GM19099 (cell line): Measurements from ENCODE around the gene GOLGA7B.

ENCODE experiments used
- POLR2A ChIP-seq: IDR thresholded peaks from 3 replicates; pipeline ENCODE4 v1.6.1; 2011; ENCODE audit warnings: low read depth; ENCODE audit not compliant: insufficient read length; ENCODE audit errors: extremely low read depth

Gene GOLGA7B

DNA sequence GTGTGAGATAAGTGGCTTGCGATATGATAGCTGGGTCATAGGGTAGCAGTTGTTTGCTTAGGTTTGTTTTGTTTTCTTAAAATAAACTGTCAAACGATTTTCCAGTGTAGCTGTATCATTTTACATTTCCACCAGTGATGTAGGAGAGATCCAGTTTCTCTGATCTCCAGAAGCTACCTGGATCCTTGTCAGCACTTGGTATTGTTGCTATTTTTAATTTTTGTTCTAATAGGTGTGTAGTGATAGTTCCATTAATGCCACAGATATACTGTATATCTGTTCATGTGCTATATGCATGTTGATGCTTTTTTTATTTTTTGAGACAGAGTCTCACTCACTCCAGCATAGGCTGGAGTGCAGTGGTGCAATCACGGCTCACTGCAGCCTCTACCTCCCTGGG lies 44.4 kb downstream of the GOLGA7B start:
- TF ChIP-seq POLR2A: no peak

DNA sequence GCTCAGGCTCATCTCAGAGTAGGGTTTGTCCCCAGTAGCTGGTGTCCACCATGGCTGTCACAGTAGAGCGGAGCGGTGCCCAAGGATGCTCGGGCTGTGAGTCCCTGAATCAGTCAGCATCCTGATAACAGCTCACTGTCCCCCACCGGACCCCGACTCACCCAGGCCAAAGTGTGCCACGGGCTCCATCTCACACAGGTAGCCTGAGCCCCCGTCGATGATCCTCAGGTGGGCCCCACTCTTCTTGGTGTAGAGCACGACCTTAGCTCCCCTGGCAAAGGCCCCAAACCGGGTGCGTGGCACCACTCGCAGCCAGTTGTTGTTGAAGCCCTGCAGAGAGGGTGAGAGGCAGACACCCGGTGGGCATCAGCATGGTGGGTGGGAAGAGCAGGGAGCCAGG lies 45.4 kb downstream of the GOLGA7B start:
- TF ChIP-seq POLR2A: no peak

DNA sequence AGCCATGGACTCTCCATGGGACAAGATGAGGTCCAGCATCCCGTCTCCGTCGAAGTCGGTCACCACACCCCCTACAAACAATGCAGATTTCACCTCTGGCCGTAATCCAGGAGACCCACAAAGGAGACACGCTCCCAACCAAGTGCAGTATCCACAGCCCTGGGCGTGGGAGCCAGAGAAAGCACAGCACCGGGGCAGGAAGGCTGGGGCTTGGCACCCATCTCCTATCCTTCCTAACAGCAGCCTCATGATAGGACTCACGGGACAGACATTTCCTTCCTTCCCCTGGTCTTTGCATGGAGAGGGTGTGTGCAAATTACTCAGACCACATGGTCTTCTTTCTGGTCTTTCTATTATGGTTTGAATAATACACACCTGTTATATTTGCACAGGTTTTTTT lies 46.3 kb downstream of the GOLGA7B start:
- TF ChIP-seq POLR2A: no peak

DNA sequence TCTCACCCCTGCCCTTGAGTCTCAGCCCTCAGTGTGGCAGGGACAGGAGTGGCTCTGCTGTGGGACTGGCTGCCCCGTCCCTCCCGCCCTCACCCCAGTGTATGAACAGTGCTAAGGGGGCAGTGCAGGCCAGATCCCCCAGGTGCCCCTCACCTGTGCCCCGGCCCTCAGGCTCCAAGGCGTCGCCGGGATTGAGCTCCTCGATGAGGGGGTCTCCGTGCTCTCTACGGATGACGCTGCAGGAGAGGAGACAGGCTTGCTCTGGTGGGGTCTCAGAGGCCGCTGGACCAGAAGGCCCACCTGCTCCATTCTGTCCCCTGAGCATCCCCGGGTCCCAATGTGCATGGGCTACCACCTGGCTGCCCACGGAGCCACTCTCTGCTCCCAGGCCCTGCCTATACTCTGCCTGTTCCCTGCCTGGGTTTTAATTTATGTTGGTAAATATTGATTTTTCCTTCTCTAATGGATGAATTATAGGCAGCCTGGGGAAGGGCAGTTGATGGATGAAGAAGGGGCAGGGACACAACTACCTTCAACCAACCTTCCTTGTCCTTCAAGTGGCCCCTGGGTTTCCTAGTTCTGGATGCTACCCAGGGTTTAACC lies 47.2 kb downstream of the GOLGA7B start:
- no peak for TF ChIP-seq POLR2A

DNA sequence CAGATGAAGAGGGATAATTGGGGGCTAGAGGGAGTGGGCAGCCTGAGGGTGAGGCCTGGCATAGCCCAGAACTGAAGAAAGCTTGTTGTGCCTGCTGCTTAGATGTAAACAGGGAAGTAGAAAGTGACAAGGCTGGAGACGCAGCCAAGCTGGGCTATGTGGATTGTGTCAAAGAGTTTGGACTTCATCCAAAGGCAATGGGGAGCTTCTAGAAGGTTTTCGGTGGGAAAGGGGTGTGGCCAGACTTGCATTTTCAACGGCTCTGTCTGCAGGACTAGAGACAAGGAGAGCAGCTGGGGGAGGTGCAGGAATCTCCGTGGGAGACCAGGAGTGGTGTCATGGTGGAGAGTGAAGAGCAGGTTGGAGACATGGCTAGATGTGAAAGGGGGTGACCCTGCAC lies 48.8 kb downstream of the GOLGA7B start:
- no peak for TF ChIP-seq POLR2A

DNA sequence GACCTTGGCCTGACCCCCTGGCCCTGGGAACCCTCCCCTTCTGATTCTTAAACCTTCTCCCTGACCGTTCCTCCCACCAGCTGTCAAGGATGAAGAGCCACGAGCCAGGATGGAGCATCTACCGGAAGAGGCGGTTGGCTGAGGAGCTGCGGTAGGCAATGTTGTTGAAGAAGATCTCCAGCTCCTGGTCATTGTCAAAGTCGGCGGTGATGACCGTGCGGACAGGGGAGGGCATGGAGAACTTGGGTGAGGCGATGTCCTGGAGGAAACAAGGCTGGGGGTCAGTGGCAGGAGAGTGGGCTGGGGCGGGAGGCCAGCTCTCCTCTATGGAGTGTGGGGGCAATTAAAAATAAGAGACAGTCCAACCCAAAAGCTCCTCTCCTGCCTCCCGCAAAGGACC lies 51.7 kb downstream of the GOLGA7B start:
- TF ChIP-seq POLR2A: no peak

DNA sequence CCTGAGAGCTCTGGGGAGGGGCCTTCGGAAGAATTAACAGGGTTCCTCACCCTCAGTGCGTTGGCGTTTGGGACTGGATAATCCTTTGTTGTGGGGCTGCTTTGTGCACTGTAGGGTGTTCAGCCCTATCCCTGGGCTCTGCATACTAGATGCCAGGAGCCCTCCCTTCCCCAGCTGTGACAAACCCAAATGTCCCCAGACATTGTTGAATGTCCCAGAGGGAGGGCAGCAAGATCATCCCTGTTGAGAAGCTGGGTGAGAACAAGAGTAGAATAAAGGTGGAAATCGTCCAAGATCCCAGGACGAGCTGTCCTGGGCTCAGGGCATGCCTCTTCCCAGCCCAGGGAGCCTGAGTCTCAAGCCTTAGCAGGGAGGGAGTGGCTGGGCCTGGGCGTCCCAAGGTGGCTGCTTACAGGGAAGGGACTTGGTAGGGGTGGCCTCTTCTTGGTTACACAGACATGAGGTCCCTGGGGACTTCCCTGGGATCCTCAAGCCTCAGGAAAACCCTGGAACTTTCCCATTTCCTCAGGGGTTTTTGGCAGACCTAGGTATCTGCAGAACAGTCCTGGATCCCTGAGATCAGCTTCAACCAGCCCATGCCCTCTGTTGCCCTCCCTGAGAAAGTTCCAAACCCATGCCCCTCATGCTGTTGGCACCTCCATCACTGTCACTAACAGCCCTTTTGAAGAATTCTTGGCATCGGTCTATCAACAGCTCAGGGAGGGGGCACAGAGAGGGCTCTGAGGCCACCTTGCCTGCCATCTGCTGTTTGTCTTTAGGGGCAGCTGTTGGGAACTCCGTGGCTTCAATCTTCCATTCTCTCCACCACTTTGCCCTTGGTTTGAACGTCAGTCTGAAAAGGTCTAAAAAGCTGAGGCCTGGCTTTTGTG lies 53.7 kb downstream of the GOLGA7B start:
- TF ChIP-seq POLR2A: no peak

DNA sequence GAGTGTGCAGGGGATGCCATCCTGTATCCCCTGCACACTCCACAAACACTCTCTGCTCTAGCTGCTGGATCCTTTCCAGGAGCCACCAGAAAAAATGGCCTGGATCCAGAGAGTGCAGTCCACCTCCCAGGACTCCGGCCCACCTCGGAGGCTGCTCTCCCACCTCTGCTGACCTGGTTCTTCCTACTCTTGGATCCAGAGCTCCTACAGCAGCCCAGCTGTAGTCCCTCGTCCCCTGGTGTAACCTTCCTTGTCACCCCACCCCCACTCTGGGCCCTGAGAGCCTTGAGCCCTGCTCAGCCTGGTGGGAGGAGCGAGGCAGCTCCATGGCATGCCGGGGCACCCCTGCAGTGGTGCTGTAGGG lies 54.4 kb downstream of the GOLGA7B start:
- no peak for TF ChIP-seq POLR2A

DNA sequence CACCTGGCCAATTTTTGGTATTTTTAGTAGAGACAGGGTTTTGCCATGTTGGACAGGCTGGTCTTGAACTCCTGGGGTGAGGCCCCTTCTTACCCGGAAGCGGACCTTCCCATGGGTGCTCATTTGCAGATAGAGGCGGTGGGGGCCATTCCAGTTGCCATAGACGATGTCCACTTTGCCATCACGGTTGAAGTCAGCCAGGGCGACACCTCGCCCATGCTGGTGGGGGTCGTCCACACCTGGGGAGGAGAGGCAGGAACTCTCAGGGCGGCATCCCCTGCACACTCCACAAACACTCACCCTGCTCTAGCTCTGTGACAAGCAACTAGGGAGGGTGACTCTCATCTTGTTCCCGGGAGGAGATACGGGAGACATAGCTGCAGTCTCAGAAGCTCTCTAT lies 54.9 kb downstream of the GOLGA7B start:
- TF ChIP-seq POLR2A: no peak

DNA sequence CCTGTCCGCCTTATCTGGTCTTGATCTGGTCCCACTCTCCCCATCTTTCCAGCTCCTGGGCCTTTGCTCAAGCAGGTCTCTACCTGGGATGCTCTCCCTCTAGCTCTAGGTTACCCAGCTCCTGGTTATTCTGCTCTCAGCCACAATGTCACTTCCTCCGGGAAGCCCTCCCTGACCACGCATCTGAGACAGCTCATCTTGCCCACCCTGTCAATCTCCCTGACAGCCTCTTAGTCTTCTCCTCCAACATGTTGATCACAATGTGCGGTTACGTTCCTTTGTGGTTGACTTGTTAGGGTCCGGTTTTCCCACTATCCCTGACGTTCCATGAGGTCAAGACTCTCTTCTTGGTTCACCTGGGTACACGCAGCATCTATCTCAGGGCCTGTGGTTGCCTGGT lies 55.6 kb downstream of the GOLGA7B start:
- TF ChIP-seq POLR2A: no peak

DNA sequence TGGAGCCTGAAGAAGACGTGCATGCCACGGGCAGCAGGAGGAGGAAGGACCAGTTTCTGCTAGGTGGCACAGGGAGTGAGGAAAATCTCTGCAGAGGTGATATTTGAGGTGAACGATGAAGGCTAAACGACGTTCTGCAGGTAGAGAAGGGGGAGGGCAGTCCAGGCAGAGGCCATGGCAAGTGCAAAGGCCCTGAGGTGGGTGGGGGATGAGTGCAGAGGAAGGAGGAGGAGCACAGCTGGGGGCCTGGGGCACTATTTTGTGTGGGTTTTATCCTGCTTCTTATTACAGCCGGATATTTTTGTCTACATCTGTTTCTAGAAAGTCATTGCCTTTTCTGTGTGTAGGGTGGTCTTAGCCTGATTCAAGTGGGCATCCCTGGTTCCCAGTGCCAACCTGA lies 57.6 kb downstream of the GOLGA7B start:
- no peak for TF ChIP-seq POLR2A

DNA sequence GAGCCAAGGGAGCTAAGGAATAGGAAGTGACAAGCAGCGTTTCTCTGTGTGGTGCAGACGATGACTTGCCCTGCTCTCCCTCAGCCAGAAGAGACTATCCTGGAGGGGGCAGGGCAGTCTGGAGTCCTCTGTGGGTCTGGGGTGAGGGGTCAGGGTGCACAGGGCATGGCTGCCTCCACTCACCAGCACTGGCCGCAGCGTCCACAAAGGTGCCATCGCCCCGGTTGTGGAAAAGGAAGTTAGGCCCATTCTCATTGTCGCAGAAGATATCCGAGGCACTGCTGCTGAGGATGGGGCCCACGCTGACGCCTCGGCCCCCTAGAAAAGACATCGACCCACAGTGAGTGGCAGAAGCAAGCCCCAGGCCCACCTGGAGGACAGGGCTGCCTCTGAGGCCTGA lies 58.2 kb downstream of the GOLGA7B start:
- TF ChIP-seq POLR2A: no peak

DNA sequence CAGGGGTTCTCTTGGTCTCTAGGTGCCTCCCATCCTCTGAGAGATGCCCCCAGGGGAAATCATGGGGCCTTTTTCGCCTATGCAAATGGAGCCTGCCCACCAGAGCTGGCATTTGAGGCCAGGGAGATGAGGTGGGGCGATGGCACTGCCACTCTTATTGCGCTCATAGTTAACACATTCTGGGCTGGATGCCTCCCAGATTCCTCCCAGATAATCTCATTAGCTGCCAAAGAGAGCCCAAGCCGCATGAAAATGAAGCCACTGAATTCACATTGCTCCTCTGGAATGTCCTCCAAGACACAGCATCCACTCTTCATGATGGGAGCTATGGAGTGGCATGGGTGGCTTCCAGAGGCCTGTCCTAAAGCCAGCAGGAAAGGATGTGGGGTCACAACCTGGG lies 61.0 kb downstream of the GOLGA7B start:
- TF ChIP-seq POLR2A: no peak

DNA sequence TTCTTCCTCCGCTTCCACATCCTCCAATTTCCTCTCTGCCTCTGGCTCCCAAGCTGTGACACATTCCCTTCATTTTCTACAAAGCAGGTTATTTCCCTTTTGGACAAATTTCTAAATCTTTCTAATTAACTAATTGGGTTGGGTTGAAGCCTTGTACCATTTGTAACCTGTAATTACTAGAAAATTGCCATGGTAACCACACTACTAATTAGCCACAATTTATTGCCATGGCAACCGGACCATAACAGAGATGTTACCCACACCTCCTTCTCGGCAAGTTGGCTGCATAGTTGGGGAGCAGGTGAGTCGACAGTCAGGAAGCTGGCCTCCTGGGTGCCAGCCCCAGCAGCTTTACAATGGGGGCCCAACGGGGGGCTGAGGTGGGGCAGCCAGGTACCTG lies 61.6 kb downstream of the GOLGA7B start:
- TF ChIP-seq POLR2A: no peak

DNA sequence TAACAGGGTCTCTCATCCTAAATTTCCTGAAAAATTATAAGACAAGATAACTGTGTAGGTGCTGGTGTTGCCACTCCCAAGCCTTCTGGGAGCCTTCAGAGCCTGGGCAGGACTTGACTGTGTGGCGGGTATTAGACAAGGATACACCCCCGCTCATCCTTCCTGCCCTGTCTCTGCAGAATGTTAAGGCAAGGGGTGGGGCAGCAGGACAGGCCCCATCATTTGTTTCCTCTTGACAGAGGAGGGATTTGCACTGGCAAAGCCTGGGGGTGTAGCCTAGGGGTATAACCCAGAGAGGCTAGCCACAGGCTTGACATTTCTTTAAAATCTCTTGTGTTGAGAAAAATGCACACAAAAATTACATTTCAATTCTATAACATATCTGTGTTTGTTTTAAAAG lies 63.5 kb downstream of the GOLGA7B start:
- no peak for TF ChIP-seq POLR2A

DNA sequence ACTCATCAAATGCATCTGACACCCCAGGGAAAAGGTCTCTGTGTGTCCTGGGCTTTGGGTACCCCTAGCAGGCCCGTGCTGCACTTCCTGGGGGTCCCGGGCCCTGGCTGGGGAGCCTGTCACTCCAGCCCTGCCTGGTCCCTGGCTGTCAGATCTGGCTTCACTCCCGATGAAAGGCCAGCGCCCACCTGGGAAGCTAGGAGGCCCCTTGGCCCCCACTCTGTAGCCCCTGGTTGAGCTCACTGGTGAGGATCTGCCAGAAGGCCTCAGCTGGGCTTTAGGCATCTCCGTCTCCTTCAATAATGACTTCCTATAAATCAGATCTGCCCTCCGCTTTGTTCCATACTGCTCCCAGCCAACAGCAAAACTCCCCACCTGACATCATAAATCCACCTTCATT lies 64.0 kb downstream of the GOLGA7B start:
- no peak for TF ChIP-seq POLR2A

DNA sequence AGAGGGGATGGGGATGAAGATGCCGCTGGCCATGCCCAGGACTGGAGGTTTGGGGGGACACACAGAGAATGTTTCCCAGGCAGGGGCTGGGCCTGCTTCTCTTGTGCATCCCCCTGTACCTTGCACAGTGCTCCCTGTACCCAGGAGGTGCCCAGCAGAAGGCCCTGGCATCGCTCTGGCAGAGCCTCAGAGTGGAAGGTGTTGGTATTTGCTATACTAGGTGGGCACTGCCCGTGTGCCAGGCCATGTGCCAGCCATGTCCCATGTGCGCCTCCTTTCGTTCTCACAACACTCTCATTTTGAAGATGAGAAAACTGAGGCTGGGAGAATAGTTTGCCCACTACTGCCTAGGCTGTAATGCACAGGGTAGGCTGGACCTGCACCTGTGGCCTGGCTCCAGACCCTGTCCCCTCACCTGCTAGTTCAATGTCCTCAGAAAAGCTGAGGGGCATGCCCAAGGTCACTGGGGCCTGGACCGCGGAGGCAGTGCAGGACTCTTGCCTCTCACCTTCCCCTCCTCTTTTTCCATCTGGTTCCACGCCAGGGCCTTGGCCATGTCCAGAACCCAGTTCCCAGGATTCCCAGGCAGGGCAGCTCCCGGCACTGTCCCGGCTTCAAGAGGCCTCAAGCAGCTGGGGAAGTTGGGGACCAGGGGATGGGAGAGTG lies 64.7 kb downstream of the GOLGA7B start:
- no peak for TF ChIP-seq POLR2A

DNA sequence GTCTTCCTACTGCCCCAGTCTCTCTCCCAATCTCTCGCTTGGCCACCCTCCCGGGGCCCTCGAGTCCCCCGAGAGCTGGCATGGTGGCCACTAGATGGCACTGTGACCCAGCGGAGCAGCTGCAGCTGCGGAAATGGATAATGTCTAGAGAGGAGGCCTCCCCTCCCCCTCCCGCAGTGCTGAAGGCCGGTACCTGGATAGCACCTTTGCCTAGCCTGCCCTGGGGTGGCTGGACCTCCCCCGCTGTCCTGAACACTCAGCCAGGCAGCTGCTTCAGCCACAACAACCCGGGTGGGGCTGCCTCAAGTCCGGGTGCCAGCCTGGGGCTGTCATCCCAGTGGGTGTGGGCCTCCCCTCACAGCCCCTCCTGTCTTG lies 65.2 kb downstream of the GOLGA7B start:
- no peak for TF ChIP-seq POLR2A
